HepG2 (cell line): Measurements from ENCODE around the gene SGCE.

Source experiments
- TBP ChIP-seq: sonication (generic); formaldehyde crosslinking; IDR thresholded peaks from 2 replicates; pipeline ENCODE4 v1.5.0; 2020; ENCODE audit warnings: missing genetic modification reagents
- ZBTB21 ChIP-seq: sonication (generic); formaldehyde crosslinking; IDR thresholded peaks from 2 replicates; pipeline ENCODE4 v1.4.0; 2020; ENCODE audit warnings: missing genetic modification reagents

- TF ChIP-seq ZBTB21 (CRISPR knock-in tag) (no peak), TBP (CRISPR knock-in tag) (no peak)
Observed at GRCh38 chr7:94612661-94613060, 43.3 kb downstream of the SGCE start.
